AG09319 (cell line): Measurements from ENCODE around the gene PSMC6.
"Not testable (repeated sequence)": the region's sequence is repeated elsewhere in the genome, so short reads cannot be mapped to it uniquely, and the experiment has no call there.

Experiments
- DNase-seq: peaks from one replicate; pipeline ENCODE4 v3.0.0-alpha.2; 2010; ENCODE audit warnings: low read depth; ENCODE audit errors: extremely low read depth
- TF ChIP-seq, protein P1 (sequence below): IDR thresholded peaks from 2 replicates; pipeline ENCODE4 v1.5.1; 2011; ENCODE audit warnings: low read depth, mild to moderate bottlenecking, inconsistent platforms, low read length, moderate library complexity

Gene PSMC6

DNA sequence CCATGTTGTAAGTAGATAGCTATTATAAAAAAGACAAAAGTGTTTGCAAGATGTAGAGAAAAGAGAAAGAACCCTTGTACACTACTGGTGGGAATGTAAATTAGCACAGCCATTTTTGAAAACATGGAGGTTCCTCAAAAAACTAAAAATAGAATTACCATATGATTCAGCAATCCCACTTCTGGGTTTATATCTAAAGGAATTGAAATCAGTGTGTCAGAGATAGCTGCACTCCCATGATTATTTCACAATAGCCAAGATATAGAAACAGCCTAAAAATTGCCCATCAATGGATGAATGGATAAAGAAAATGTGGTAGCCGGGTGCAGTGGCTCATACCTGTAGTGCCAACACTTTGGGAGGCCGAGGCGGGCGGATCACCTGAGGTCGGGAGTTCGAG, 9.2 kb downstream of the PSMC6 start:
- TF ChIP-seq, protein P1, sequence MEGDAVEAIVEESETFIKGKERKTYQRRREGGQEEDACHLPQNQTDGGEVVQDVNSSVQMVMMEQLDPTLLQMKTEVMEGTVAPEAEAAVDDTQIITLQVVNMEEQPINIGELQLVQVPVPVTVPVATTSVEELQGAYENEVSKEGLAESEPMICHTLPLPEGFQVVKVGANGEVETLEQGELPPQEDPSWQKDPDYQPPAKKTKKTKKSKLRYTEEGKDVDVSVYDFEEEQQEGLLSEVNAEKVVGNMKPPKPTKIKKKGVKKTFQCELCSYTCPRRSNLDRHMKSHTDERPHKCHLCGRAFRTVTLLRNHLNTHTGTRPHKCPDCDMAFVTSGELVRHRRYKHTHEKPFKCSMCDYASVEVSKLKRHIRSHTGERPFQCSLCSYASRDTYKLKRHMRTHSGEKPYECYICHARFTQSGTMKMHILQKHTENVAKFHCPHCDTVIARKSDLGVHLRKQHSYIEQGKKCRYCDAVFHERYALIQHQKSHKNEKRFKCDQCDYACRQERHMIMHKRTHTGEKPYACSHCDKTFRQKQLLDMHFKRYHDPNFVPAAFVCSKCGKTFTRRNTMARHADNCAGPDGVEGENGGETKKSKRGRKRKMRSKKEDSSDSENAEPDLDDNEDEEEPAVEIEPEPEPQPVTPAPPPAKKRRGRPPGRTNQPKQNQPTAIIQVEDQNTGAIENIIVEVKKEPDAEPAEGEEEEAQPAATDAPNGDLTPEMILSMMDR = no peak
- no peak for DNase-seq

DNA sequence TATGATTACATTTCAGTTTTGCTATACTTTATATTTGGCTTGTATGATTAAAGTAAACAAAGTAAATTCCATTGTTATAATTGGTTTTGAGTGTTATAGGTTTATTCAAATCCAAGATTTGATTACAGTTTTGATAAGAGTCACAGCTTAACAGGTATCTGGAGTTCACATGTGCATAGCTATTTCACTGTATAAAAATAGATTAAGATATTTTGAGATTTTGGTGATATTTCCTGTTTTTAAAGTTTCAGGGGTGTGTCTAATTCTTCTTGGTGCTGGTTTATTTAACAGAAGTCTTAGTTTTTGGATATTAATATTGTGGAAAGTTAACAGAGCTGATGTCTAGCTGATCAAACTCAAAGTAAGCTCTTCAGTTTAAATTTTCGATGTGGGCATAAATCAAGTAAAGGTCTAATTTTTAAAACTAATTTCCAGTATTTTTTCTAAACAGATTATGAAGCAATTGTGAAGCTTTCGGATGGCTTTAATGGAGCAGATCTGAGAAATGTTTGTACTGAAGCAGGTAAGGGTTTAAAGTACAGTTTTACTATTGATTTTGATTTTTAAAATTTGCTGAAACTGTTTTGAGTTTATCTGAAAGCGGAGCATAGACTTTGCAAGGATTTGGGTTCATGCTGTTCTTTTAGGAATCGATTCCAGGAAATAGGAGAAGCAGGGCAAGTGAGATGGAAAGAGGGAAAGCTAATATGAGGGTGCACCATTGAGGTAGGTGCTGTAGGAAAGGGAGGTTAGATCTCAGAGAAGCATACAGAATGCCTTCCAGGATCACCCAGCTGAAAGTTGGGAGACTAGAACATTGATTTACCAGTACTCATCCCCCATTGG, 16.7 kb downstream of the PSMC6 start:
- no peak for DNase-seq
- TF ChIP-seq, protein P1 = no peak

DNA sequence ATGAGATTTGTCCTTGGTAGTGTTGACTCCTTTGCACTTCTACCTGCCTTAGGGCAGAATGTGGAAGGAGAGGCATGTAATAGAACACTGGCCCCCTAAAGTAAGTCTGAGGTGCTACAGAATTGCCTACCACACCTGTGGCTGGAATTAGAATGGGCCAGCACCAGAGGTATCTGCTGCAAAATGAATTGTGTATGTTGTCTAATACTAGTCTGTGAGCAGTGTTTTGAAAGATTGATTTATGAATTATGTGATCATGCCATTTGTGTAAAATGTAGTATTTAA, 17.3 kb downstream of the PSMC6 start:
- TF ChIP-seq, protein P1 = no peak
- no peak for DNase-seq

DNA sequence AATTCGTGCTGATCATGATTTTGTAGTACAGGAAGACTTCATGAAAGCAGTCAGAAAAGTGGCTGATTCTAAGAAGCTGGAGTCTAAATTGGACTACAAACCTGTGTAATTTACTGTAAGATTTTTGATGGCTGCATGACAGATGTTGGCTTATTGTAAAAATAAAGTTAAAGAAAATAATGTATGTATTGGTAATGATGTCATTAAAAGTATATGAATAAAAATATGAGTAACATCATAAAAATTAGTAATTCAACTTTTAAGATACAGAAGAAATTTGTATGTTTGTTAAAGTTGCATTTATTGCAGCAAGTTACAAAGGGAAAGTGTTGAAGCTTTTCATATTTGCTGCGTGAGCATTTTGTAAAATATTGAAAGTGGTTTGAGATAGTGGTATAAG, 20.5 kb downstream of the PSMC6 start:
- not testable (repeated sequence) for DNase-seq

DNA sequence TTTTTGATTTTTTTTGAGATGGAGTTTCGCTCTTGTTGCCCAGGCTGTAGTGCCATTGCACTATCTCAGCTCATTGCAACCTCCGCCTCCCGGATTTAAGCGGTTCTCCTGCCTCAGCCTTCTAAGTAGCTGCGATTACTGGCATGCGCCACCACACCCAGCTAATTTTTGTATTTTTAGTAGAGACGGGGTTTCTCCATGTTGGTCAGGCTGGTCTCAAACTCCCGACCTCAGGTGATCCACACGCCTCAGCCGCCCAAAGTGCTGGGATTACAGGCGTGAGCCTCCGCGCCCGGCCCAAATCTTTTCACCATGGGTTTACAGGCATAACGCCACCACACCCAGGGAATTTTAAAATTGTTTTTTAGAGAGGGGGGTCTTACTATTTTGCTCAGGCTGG, 22.0 kb downstream of the PSMC6 start:
- DNase-seq = not testable (repeated sequence)

DNA sequence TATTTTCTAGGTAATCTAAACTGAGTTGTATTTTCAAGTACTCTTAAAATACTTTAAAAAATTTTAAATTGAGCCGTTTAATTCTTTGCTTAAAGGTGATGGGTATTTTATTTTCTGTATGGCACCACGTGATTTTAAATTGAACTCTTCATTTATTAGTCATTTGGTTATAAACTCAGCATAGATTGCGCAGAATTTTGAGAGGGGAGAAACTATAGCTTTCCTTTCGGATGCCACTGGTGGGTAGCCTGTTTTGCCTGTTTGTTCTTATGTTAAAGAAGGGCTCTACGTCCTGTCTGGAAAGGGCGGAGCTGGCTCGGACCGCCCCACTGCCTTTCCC, 22.6 kb downstream of the PSMC6 start:
- TF ChIP-seq, protein P1 = no peak
- no peak for DNase-seq

DNA sequence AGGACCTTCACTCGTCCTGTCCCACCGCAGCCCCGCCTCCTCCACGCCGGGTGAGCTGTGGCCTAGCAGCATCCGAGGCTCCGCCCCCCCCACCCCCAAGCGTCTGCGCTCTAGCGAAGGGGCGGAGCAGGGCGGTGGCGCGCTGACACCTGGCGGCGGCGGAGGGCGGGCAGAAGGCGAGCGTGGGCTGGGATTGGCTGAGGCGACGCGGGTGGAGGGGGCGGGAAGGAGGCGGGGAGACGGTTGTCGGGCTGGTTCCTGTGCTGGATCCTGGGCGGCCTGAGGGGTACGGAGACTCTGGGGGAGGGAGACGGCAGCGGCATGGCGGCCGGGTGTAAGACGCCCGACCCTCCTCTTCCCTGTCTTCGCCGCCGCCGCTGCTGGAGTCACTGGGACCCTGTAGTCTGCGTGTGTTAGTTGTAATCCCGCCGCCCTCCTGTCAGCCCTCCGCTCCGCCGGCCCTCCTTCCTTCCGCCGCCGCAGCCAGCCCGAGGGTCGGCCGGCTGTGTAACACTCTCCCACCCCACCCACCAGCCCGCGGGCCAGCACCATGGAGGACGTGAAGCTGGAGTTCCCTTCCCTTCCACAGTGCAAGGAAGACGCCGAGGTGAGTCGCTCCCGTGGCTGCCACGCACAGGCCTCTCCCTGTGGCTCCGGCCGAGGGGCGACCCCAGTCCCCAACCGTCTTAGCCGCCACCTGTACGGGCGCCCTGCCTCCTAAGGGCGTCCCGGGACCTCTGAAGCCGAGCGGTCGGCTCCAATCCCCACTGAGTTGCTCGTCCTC, 23.1 kb downstream of the PSMC6 start, which contains the start of gene STYX:
STYX (plus strand) TSS at position 242 of the 784 bp plus-strand sequence; CDS start at position 551, 309 bp downstream.
- DNase-seq = peak; percentile 92
- TF ChIP-seq, protein P1 = no peak

DNA sequence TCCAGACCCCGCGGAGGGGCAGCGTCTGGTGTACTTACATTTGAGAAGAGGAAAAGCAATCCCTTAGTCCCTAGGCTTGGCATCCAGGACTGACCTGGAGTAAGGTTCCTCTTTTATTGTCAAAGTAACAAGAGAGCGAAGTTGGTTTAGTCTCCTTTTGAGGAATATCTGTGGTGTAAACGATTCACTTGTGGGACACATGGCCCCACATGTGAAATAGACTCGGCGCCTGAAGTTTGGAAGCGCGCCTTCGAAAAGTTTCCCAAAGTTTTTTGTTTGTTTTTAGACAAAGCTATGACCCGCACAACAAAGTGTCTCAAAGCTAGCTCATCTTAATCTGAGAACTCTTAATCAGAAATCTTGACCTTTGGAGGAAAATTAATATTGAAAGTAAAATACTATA, 23.7 kb downstream of the PSMC6 start:
- no peak for DNase-seq
- TF ChIP-seq, protein P1 = no peak
